Measurements from ENCODE around the gene SLC25A29. TPM values are rescaled to one million over a fixed set of nuclear protein-coding genes. Genes with fewer than 3 reads are reported as not detected.

The SLC25A29 gene
- polyA plus RNA-seq, 1 donor (not counting 4 experiments of a cell fraction or from before 2014, with no cell fraction given), result 16.3 TPM

DNA sequence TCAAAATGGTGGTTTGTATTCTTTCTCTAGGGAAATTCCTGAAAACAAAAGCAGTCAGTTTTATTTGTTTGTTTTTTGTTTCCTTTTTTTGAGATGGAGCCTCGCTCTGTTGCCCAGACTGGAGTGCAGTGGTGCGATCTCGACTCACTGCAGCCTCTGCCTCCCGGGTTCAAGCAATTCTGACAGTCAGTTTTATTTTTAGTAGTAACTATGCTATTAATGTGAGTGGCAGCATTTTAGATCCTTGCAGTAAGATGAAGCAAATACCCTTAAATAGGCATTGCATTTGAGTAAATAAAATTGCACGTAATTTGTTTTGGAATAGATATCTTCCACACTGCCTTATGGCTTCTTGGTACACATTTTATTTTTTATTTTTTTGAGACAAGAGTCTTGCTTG lies 43.7 kb downstream of the SLC25A29 start:
- H3K4me1 ChIP-seq (ENCODE audit: control insufficient read depth, extremely low read depth, insufficient read depth, low read length), result no peaks in the 10 kb centered on the region
- no peak for FAIRE-seq
- no peaks in the 10 kb centered on the region for H3K27me3 ChIP-seq (ENCODE audit: control insufficient read depth, extremely low read depth, insufficient read depth, low read length)
- peaks cover 25% of the 10 kb centered on the region for H4K20me1 ChIP-seq (ENCODE audit: control insufficient read depth, extremely low read depth, insufficient read depth, low read length)
- H3K27ac ChIP-seq (ENCODE audit: control insufficient read depth, insufficient read depth, low read length), result no peak overlapping the region
- H3K9me3 ChIP-seq (ENCODE audit: control insufficient read depth, low read depth, low read length), result no peaks in the 10 kb centered on the region
- DNase-seq (ENCODE audit: low read depth, low spot score), result no peak
- no peak overlapping the region for H2AFZ ChIP-seq (ENCODE audit: control insufficient read depth, low read length)
- peaks cover 95% of the 10 kb centered on the region for H3K79me2 ChIP-seq (ENCODE audit: control insufficient read depth, insufficient read depth, low read length)
- dilution Hi-C loops (cut with MboI; ENCODE audit: extremely low pct_ligation_motif_present, low sequenced_read_pairs), result no loop called here
- no peak overlapping the region for H3K9ac ChIP-seq (ENCODE audit: control insufficient read depth, extremely low read depth, insufficient read depth, low read length)
- no peak overlapping the region for H3K4me2 ChIP-seq (ENCODE audit: control insufficient read depth, extremely low read depth, insufficient read depth, low read depth, low read length)
- TF ChIP-seq, protein P1, sequence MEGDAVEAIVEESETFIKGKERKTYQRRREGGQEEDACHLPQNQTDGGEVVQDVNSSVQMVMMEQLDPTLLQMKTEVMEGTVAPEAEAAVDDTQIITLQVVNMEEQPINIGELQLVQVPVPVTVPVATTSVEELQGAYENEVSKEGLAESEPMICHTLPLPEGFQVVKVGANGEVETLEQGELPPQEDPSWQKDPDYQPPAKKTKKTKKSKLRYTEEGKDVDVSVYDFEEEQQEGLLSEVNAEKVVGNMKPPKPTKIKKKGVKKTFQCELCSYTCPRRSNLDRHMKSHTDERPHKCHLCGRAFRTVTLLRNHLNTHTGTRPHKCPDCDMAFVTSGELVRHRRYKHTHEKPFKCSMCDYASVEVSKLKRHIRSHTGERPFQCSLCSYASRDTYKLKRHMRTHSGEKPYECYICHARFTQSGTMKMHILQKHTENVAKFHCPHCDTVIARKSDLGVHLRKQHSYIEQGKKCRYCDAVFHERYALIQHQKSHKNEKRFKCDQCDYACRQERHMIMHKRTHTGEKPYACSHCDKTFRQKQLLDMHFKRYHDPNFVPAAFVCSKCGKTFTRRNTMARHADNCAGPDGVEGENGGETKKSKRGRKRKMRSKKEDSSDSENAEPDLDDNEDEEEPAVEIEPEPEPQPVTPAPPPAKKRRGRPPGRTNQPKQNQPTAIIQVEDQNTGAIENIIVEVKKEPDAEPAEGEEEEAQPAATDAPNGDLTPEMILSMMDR (optimal IDR thresholded peaks at IDR 0.05 in 1 of 3, IDR thresholded peaks at IDR 0.05 in 1 of 3, conservative IDR thresholded peaks at IDR 0.05 in 1 of 3; ENCODE audit: extremely low read depth in 1 of 3, insufficient read depth in 2 of 3, low read length in 3 of 3), result no peak
- H3K36me3 ChIP-seq (ENCODE audit: control insufficient read depth in 2 of 2, extremely low read depth in 1 of 2, insufficient read depth in 2 of 2, low read length in 2 of 2), result peaks cover 2 to 9% of the 10 kb centered on the region in 2 experiments
- H3K4me3 ChIP-seq (ENCODE audit: control insufficient read depth in 2 of 3, extremely low read depth in 1 of 3, insufficient read depth in 2 of 3, low read depth in 1 of 3, low read length in 3 of 3), result no peak overlapping the region
- peaks cover 2% of the 10 kb centered on the region for H3K9me1 ChIP-seq (ENCODE audit: control insufficient read depth, extremely low read depth, insufficient read depth, low read length)

DNA sequence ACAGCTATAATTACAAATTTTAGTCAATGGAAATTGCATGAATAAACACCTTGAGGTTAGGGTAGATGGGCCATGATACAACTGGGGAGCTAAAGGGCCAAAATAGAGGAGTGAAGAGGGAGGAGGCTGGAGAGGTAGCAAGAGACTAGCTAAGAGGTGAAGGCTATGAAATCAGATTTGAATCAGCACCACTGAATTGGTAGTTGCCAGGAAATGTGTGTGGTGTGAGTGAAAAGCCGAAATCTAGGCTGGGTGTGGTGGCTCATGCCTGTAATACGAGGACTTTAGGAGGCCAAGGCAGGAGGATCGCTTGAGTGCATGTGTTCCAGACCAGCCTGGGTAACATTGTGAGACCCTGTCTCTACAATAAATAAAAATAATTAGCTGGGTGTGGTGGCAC lies 44.6 kb downstream of the SLC25A29 start:
- peaks cover 97% of the 10 kb centered on the region for H3K79me2 ChIP-seq (ENCODE audit: control insufficient read depth, insufficient read depth, low read length)
- peaks cover 2% of the 10 kb centered on the region for H3K9me1 ChIP-seq (ENCODE audit: control insufficient read depth, extremely low read depth, insufficient read depth, low read length)
- H3K4me3 ChIP-seq (ENCODE audit: control insufficient read depth in 2 of 3, extremely low read depth in 1 of 3, insufficient read depth in 2 of 3, low read depth in 1 of 3, low read length in 3 of 3), result no peak overlapping the region
- TF ChIP-seq EZH2 (IDR thresholded peaks at IDR 0.05; ENCODE audit: low read length), result no peak
- TF ChIP-seq, protein P1 (optimal IDR thresholded peaks at IDR 0.05 in 1 of 3, IDR thresholded peaks at IDR 0.05 in 1 of 3, conservative IDR thresholded peaks at IDR 0.05 in 1 of 3; ENCODE audit: extremely low read depth in 1 of 3, insufficient read depth in 2 of 3, low read length in 3 of 3), result no peak
- no peaks in the 10 kb centered on the region for H3K4me1 ChIP-seq (ENCODE audit: control insufficient read depth, extremely low read depth, insufficient read depth, low read length)
- no peak for DNase-seq (ENCODE audit: low read depth, low spot score)
- no peak overlapping the region for H3K27ac ChIP-seq (ENCODE audit: control insufficient read depth, insufficient read depth, low read length)
- H4K20me1 ChIP-seq (ENCODE audit: control insufficient read depth, extremely low read depth, insufficient read depth, low read length), result peaks cover 30% of the 10 kb centered on the region
- no peak overlapping the region for H3K4me2 ChIP-seq (ENCODE audit: control insufficient read depth, extremely low read depth, insufficient read depth, low read depth, low read length)
- H3K36me3 ChIP-seq (ENCODE audit: control insufficient read depth in 2 of 2, extremely low read depth in 1 of 2, insufficient read depth in 2 of 2, low read length in 2 of 2), result peaks cover 2 to 9% of the 10 kb centered on the region in 2 experiments
- dilution Hi-C loops (cut with MboI; ENCODE audit: extremely low pct_ligation_motif_present, low sequenced_read_pairs), result no loop called here
- no peak overlapping the region for H3K9ac ChIP-seq (ENCODE audit: control insufficient read depth, extremely low read depth, insufficient read depth, low read length)
- no peak overlapping the region for H2AFZ ChIP-seq (ENCODE audit: control insufficient read depth, low read length)
- H3K9me3 ChIP-seq (ENCODE audit: control insufficient read depth, low read depth, low read length), result no peaks in the 10 kb centered on the region
- H3K27me3 ChIP-seq (ENCODE audit: control insufficient read depth, extremely low read depth, insufficient read depth, low read length), result no peaks in the 10 kb centered on the region
- no peak for FAIRE-seq
